Peyer's patch (tissue), 4 donors: ENCODE data around the gene ZNF784.

ENCODE experiments used
- CTCF ChIP-seq, 6 experiments: fragments of 450-650 bp in 4 of 6; fragments of 200-600 bp in 2 of 6; sonication (generic) in 1 of 6; IDR thresholded peaks; one replicate each; pipeline ENCODE4 v1.5.1; 2017 to 2019; ENCODE audit warnings: antibody characterized with exemption in 6 of 6, mild to moderate bottlenecking in 3 of 6, moderate library complexity in 1 of 6
- POLR2A ChIP-seq, 2 donors: fragments of 450-650 bp; IDR thresholded peaks; one replicate each; pipeline ENCODE4 v1.5.1; 2017; ENCODE audit warnings: antibody characterized with exemption in 2 of 2, mild to moderate bottlenecking in 2 of 2, moderate library complexity in 2 of 2

- TF ChIP-seq CTCF (IDR thresholded peaks at IDR 0.05) (no peak), POLR2A (IDR thresholded peaks at IDR 0.05) (no peak)
These were observed 2.6 kb downstream of the ZNF784 start for GRCh38 chr19:55621673-55622231.
